Stromal cell of bone marrow (primary cell): ENCODE measurements around the gene OGA.

ENCODE experiments used
- DNase-seq: peaks from one replicate; pipeline ENCODE4 v3.0.0-alpha.2; 2012; ENCODE audit warnings: low read depth

Gene OGA

DNA sequence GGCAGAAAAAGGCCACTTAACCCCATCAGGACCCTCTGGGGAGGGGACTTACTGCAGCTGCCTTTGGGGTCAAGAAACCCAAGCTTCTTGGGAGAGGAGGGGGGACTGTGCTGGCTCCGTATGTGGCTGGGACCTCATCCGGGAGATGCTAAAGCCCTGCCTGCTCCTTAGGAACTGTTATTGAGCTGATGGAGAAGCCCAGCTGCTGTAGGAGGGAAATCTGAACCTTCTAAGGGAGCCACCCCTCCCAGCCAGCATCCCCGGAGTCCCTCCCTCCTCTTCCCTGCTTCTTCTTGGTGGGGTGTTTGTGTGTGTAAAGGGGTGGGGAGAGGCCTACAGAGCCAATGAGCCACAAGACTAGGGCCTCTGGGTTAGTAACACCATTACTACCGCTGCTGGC lies 17.1 kb upstream of the OGA start:
- no peak for DNase-seq

DNA sequence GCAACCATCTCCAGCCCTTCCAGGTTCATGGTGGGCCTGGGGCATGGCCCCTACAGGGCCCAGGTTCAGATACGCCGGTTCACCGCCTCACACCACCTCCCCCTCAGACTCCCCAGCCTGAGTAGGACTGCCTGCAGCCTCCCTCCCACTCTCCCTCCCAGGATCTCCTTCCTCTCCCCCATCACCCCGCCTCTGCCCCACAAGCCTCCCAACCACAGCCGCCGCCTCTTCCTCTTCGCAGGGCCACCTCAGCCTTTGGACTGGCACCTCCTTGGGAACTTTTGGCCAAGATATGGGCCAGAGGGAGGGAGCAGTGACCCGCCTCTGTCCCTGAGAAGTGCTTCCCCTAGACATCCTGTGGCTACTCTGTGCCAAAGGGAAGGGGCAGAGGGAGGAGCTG lies 16.1 kb upstream of the OGA start:
- DNase-seq: no peak

GRCh38 chr10:101833466-101833865 lies 15.2 kb upstream of the OGA start:
- DNase-seq: no peak

GRCh38 chr10:101832325-101832771 lies 14.1 kb upstream of the OGA start:
- DNase-seq: no peak

DNA sequence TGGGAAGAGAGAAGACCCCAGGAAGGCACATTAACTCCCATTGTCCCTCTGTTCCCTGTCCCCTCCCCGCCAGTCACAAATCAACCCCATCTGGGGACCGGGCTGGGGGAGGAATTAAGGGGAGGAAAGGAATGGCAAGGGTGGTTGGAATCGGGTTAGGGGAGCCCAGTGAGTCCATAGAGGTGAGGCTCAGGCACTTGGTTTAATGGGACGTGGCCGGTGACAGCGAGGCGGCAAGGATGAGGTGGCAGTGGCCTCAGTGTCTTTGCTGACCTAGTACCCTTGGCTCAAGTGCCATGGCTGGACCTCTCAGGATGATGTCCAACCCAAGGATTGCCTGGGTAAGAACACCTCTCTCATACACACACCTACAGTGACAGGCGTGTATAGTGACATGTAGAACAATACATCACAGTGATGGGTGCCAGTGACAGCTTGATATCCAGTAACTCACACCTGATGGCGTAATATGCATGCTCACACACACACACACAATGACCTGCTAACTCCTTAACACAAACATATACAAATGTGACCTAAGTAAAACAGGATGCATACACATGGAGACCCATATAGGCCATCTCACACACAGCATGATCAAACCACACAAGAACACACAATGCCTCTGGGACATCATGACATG lies 13.0 kb upstream of the OGA start:
- DNase-seq: no peak

GRCh38 chr10:101830322-101831168 lies 12.3 kb upstream of the OGA start:
- DNase-seq: peak; percentile 68

DNA sequence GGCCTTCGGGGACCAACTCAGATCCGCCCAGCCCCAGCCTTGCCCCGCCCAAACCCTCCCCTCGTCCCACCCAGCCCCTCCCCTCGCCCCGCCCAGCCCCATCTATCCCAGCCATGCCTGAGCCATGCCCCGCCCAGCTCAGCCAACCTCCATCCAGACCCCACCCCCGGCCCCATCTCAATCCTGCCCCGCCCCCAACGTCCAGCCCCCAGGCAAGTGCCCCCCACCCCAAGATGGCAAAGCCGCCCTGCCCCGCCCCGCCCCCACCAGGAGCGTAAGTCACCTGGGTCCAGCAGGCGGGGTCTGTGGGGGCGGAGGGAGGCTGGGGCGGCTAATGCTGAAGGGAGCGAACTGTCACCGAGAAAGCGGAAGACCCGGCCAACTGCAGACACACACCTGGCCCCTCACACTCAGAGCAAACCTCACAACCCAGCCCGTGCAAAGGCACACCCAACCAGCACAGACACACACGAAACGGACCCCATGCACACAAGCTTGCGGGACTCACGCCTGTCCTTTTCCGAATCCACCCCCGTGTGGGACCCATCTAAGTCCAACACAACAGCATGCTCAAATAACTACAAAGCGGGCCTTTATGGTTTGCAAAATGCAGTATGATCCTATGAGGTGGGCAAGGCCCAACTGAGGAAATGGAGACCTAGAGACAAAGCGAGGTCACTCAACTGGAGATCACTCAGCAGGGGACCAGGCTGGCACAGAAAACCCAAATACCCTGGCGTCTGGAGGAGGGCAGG lies 11.5 kb upstream of the OGA start:
- no peak for DNase-seq

DNA sequence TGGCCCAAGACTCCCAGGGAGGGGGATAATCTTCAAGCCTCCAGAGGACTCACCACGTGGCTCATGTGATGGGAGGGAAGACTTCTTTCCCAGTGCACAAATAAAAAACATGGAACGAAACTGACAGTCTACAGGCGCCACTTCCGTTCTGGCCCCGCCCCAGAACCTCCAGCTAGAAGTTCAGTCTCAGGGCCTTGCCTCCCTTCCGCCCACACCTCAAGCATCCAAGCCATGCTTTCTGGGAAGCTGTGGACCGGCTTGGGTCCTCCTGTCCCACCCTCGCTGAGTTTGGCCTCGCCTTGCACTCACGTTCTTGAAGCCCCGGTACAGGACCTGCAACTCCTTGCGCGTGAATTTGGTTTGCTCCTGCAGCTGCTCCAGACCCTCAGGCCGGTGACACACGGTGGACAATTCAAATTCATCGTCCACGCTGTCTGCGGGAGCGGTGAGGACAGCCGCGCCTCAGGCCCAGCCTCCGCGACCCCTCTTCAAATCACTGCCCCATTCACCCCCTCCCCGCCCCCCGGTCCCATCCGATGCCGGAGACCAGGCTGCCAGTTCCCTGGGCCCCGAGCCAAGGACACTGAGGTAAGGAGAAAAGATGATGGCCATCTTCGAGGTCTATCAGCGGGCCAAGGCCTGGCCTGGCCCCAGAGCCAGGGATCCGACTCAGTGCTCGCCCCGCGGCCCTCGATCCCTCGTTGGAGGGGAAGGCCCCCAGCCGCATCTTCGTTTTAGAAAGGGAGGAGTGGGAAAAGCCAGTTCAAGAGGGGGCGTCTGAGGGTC lies 10.7 kb upstream of the OGA start:
- DNase-seq: no peak

DNA sequence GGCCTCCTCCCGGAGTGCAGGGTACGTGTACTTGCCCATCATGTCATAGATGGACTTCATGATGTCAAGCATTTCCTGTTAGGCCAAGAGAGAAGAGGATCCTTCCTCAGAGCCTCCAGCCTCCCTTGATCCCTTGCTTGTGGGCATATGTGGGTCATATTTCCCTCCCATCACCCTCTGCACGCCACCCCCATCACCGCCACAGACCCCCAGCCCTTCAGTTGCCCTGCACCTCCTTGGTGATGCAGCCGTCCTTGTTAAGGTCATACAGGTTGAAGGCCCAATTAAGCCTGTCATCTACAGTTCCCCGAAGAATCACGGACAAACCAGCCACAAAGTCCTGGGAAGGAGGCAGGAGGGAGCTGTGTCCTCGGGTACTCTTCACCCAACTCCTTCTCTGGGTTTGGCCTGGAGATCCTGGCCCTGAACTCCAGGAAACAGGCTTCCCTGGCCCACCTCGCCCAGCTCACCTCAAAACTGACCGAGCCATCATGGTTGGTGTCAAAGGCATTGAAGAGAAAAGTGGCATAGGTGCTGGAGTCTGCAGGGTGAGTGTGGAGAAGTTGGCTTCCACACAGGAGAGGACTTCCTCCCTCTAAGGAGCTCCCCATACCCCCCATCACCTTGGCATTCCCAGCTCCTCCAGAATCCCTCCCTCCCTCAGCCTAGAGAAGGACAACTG lies 9.8 kb upstream of the OGA start:
- no peak for DNase-seq

DNA sequence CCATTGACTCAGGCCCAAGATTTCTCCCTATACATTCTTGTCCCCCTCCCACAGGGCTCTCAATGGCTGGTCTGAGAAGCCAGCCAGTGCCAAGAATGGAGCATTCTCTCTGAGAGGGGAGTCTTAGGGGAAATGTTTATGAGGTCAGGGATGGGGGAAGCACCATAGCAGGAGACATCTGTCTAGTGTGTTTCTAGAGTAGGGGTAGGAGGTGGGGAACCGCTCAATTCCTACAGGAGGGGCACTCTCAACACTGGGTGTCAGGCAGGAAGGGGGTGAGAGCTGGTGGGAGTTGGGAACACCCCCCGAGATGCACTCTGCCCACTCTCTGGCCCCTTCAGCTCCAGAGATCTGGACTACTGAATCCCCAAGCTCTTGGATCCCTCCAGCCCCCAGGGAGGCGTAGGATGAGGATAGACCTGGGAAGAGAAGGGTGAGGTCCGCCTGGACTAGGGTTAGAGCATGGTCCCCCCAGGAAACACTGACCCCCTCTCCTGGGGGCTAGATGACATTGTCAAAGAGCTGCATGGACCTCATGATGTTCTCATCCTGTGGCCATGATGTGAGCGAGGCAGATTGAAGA lies 8.7 kb upstream of the OGA start:
- DNase-seq: no peak

- no peak for DNase-seq
Measured at GRCh38 chr10:101824736-101825135, 6.5 kb upstream of the OGA start.

GRCh38 chr10:101818872-101819633 lies 809 bp upstream of the OGA start:
- DNase-seq: no peak

GRCh38 chr10:101817337-101818118 lies 716 bp downstream of the OGA start:
- peak; percentile 89 for DNase-seq

- DNase-seq: no peak
Measured at GRCh38 chr10:101816913-101817336, 1.3 kb downstream of the OGA start.

DNA sequence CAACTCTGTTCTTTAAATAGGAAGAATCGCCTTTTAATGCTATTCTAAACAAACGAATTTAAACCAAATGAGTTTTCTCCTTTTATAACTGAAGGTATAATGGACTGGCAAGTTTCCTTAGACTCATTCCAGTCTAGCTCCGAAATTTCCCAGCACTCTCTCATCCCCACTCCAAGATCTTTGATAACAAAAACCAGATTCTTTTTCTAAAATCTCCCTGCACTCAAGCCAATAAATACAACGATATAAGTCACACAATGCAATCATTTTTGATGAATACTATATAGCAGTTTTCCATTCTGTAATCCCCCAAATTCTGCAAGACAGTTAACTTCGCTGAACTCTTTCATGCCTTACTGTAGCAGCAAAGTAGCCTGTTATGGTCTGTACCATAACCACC lies 1.9 kb downstream of the OGA start:
- DNase-seq: no peak

GRCh38 chr10:101814466-101815071 lies 3.7 kb downstream of the OGA start:
- DNase-seq: no peak

GRCh38 chr10:101812606-101813005 lies 5.6 kb downstream of the OGA start:
- DNase-seq: no peak

DNA sequence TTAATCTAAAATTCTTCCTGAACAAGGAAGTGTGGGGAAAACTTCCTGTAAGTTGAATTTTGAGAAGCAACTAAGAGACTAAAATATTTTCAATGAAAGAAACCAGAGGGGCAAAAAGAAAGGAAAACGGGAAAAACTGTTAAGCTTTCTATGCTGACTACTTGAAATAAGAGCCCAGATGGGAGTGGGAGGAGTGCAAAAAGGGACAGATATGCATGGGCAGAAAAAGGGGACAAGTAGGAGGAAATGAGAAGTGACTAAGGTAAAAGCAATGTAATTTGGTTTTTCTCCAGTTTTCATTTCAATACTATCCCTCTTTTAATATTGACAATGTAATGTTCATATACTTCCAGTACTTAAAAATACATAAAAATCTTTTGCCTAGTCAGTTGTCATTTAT lies 11.1 kb downstream of the OGA start:
- DNase-seq: no peak

DNA sequence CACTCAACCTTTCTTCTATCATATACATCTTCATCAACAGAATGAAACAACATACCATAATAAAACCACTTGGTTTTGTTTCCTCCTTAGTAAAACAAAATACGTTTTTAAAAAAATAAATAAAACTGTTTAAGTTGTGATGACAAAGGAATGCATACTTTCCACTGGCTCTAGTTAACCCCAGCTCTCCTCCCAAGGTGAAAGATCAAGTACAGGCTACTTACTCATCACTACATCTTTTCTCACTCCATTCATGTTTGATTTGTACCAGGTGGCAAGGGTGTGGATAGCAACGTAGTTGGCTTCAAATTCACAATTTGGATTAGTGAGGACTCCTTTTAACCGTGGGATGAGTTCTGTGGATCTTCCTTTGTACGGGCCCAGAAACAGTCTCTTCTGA lies 14.7 kb downstream of the OGA start:
- no peak for DNase-seq
